ENCODE data around the gene ATXN7.

- TF ChIP-seq SP1 (IDR thresholded peaks at IDR 0.05) (no peak), CTCF (IDR thresholded peaks at IDR 0.05; ENCODE audit: low read depth, low read length, missing input control) (no peak), MAX (IDR thresholded peaks at IDR 0.05) (no peak), YY1 (IDR thresholded peaks at IDR 0.05) (no peak), REST (IDR thresholded peaks at IDR 0.05) (no peak), RXRA (IDR thresholded peaks at IDR 0.05) (no peak), JUND (IDR thresholded peaks at IDR 0.05) (no peak), RAD21 (IDR thresholded peaks at IDR 0.05) (no peak), HNF4G (IDR thresholded peaks at IDR 0.05) (no peak), FOXA1 (IDR thresholded peaks at IDR 0.05) (no peak), TAF1 (conservative IDR thresholded peaks at IDR 0.05) (no peak), GABPA (IDR thresholded peaks at IDR 0.05 in 1 of 2, conservative IDR thresholded peaks at IDR 0.05 in 1 of 2) (no peak), NR2F2 (IDR thresholded peaks at IDR 0.05) (no peak)
Measured at GRCh38 chr3:63954182-63954581, 90.5 kb downstream of the ATXN7 start.

Measured in liver (tissue), 3 donors.